ENCODE data around the gene GRIK4. TPM values are rescaled to one million over a fixed set of nuclear protein-coding genes. Genes with fewer than 3 reads are reported as not detected.

GRIK4 gene
- total RNA-seq, 1 donor from 2014 or later, result 0.11 TPM

DNA sequence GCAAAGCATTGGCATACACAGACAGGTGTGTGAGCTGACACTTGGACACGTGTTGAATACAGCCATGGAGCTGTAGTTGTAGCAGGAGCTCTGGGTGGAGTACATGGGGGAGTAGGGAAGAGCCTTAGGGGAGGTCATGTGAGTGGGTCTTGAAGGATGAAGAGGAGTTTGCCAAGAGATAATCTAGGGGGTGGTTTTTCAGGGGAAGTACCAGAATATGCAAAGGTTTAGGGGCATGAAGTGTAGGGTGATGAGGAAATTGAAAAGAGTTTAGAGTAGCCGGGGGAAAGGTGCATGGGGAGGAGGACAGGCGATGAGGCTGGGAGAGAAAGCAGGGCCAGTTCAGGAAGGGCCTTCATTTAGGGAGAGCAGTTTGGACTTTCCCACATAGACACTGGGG is 74.5 kb downstream of the GRIK4 start:
- ATAC-seq (ENCODE audit: poor library complexity), result no peak
- DNase-seq, result no peak
- intact Hi-C loops (cut with DNase I), result no loop called here

DNA sequence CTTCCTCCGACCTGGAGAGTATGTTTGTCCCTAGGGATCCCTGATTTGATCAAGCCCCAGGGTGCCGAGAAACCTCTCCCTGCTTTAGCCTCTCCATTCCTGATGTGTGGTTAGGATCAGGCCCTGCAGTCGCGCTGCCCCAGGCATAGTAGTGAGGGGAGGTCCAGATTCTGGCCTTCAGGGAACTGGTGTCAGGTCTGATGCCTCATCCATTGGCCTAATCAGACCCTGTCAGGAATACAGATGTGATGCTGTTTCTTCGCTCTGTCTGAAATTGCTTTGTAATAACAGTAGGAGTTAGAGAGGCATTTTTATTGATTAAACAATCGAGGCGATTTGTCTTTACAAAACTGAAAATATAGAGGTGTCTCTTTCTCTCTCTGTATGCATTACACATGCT is 75.2 kb downstream of the GRIK4 start:
- intact Hi-C loops (cut with DNase I), result no loop called here
- DNase-seq (no peak), ATAC-seq (ENCODE audit: poor library complexity) (no peak)

DNA sequence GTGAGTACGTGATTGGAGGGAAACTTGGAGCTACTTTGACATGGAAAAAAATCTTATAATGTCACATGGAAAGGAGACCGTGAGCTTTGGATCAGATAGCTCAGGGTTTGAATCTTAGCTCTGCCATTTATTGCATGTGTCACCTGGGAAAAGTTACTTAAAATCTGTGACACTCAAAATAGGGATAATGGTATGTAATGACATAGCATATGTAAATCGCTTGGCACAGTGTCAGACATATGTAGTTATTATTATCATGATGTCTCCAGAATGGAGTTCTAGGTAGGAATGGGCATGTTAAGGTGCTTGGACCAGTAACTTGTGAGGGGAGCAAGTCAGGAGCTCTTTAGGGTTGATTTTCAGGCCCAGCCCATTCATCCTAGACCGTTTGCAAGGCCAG is 75.8 kb downstream of the GRIK4 start:
- DNase-seq (no peak), ATAC-seq (ENCODE audit: poor library complexity) (no peak)
- intact Hi-C loops (cut with DNase I), result no loop called here

DNA sequence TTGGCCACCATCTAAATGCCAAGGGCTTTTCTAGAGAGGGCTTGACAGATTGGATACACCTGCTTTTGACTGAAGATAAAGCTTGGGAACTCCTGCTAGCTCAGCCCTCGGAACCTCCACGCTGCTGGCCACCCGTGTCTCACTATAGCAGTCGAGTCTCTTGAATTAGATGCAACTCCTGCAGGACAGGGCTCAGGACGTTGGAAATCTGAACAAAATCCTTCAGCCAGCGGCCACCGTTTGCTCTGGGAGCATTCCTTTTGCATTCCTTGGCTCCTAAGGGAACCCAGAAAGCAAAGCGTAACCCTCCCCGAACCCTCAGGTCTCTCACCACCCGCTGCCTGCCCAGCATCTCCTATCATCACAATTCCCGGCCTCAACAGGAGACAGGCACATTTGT is 77.8 kb downstream of the GRIK4 start:
- intact Hi-C loops (cut with DNase I), result no loop called here
- DNase-seq (no peak), ATAC-seq (ENCODE audit: poor library complexity) (no peak)

- ATAC-seq (ENCODE audit: poor library complexity) (no peak), DNase-seq (no peak)
- intact Hi-C loops (cut with DNase I), result no loop called here
These were observed 78.9 kb downstream of the GRIK4 start for GRCh38 chr11:120590472-120590871.

DNA sequence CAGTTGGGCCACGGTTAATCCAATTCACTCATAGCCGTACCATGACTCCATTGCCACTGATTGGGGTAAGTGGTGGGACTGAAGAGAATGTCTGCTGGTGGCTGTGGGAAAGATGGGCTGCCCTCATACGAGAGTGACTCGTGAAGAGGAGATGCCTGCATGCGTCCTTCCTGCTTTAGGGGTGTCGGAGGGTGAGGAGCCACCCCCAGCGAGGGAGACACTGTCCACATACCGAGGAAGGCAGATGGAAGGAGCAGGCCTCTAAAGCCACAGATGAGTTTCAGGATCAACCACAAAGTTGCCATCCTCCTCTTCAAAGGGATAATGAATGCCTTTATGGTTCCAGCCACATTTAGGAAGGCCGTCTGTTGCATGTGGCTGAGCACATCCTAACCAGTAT is 83.2 kb downstream of the GRIK4 start:
- ATAC-seq (ENCODE audit: poor library complexity) (no peak), DNase-seq (no peak)
- intact Hi-C loops (cut with DNase I), result no loop called here

GRCh38 chr11:120595557-120595956 is 84.0 kb downstream of the GRIK4 start:
- DNase-seq, result no peak
- intact Hi-C loops (cut with DNase I), result no loop called here
- ATAC-seq (ENCODE audit: poor library complexity), result no peak

DNA sequence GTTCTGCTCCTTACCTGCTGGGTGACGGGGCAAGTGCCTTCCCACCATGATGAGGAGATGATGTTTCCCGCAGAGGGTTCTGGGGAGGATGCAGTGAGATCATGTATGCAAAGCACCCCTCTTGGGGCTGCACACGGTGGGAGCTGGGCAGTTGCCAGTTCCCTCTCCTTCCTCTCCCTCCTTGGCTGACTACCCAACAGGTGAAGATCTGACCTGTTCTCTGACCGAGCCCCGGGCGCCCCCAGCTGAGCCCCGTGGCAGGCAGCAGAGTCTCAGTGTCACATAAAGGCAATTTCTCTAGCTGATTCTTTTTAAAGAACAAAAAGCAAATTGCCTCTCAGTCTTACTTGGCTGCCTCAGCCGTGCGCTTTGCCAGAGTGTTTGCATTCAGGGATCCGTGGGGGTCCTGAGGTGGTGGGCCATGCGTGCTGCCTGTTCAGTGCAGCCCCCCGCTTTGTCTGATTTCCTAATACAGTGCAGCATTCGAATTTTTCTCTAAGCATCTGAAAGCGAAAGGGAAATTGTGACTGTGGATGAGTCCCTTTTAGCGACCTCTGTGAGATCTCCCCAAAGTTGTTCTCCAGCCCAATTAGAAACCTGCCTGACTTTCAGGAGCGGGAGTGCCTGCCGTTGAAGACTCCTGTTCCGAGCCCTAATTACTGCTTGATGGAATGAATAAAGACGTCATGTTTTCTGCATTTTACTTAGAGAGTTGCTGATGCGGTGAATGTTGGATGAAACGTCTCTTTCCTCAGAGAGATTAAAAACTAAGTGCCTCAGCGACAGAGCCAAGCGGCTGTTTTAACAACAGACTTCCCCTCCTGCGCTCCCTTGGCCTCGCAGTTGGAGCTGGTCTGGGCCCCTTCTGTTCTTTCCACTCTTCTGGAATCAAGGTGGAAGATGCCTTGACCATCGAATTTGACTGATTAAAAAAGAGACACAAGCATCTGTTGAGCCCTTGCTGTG is 86.0 kb downstream of the GRIK4 start:
- intact Hi-C loops (cut with DNase I), result no loop called here
- ATAC-seq (ENCODE audit: poor library complexity), result no peak
- DNase-seq, result no peak

DNA sequence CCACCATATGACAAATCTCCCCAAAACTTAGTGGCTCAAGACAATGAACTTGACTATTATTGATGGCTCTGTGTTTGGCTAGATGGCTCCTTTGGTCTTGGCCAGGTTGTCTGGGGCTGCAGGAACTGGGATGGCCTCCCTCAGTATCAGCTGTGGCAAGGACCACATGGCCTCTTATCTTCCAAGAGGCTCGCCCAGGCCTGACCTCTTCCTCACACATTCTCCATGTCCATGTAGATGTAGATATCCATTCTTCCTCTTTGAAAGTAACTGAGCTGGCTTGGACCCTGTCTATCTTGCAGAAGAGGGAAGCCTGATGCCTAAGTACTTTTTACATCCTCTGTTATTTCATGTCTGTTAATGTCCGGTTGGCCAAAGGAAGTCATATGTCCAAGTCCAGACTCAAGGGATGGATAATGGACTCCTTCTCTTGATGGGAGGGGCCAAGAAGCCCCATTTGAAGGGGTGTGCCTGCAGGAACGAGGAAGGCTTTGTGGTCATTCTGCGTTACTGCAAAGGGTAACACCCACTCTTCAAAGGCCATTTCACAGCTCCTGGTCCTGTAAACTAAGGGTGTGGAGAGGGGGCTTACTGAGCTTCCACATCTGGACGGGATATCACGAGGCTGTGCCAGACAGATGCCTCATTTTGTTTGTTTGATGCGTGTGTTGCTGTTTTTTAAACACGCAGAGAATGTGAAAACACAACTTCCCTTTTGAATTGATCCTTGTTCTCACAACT is 87.1 kb downstream of the GRIK4 start:
- DNase-seq (no peak), ATAC-seq (ENCODE audit: poor library complexity) (no peak)
- intact Hi-C loops (cut with DNase I), result no loop called here

GRCh38 chr11:120599816-120600420 is 88.4 kb downstream of the GRIK4 start:
- ATAC-seq (ENCODE audit: poor library complexity) (no peak), DNase-seq (no peak)
- intact Hi-C loops (cut with DNase I), result no loop called here

GRCh38 chr11:120601536-120601935 is 90.0 kb downstream of the GRIK4 start:
- intact Hi-C loops (cut with DNase I), result no loop called here
- ATAC-seq (ENCODE audit: poor library complexity) (no peak), DNase-seq (no peak)

GRCh38 chr11:120603071-120603470 is 91.5 kb downstream of the GRIK4 start:
- DNase-seq, result no peak
- ATAC-seq (ENCODE audit: poor library complexity), result no peak
- intact Hi-C loops (cut with DNase I), result no loop called here

GRCh38 chr11:120605469-120605868 is 93.9 kb downstream of the GRIK4 start:
- ATAC-seq (ENCODE audit: poor library complexity) (no peak), DNase-seq (no peak)
- intact Hi-C loops (cut with DNase I), result no loop called here

GRCh38 chr11:120606211-120607010 is 94.9 kb downstream of the GRIK4 start:
- DNase-seq, result no peak
- ATAC-seq (ENCODE audit: poor library complexity), result no peak
- intact Hi-C loops (cut with DNase I), result no loop called here

DNA sequence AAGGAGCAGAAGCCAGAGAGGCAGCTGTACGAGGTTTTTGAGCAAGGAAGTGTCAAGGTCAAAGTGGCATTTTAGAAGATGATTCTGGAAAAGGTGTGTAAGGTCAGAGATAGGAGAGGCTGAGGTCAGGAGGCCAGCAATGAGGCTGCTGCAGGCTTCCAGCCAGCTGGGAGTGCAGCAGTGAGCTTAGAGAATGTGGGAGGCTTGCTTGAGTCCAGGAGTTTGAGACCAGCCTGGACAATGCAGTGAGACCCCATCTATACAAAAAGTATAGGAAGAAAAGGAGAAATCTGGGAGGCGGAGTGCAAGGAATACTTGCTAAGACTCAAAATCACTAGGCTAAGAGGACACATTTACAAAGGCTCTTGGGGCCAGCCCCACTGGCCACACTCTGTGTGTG is 96.5 kb downstream of the GRIK4 start:
- intact Hi-C loops (cut with DNase I), result no loop called here
- DNase-seq (no peak), ATAC-seq (ENCODE audit: poor library complexity) (no peak)

DNA sequence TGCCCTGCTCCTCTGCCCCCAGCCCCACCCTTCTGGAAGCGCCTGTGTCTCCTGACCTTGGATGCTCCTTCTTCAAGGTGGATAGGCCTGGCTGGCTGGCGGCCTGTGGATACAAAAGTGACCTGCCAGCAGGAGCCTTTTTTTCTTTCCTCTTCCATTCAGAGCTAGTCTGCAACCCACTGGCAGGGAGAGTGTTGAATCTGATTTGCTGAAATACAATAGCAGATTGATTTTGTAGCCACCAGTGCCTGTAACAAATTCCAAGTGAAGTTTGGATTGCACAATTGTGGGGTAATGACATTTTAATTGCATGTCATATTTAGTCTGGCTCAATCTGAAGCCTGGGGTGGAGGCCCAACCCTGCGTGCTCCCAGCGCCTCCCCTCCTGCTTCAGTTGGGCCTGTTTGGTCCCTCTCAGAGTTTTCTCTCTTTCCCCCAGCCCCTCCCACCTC is 97.2 kb downstream of the GRIK4 start:
- ATAC-seq (ENCODE audit: poor library complexity) (peak; percentile 72), DNase-seq (peak; percentile 66)
- intact Hi-C loops (cut with DNase I), result no loop called here

GRCh38 chr11:120610111-120610510 is 98.6 kb downstream of the GRIK4 start:
- no peak for DNase-seq
- ATAC-seq (ENCODE audit: poor library complexity), result no peak
- intact Hi-C loops (cut with DNase I), result no loop called here

DNA sequence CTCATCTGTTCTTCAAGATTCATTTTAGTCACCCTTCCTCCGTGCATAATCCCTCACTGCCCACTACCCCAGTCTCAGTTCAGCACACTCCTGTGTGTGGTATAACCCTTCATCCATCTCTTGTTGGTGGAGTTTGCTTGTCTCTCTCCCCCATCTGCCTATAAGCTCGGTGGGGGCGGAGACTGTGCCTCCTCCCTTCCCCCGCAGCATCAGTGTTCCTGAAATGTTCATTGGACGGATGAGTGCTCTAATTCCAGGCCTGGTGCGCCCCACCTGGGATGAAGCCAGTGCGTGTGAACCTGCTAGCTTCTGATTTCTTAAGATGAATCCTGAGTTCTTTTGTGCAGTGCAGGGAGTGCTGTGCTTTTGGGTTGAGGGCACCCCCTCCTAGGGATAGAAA is 100.0 kb downstream of the GRIK4 start:
- intact Hi-C loops (cut with DNase I), result no loop called here
- ATAC-seq (ENCODE audit: poor library complexity), result no peak

More for the DNA sequence above, 100.0 kb downstream of the GRIK4 start:
- no peak for DNase-seq
